SW 1271 (cell line): ENCODE data around the gene DEAF1.

Experiments used
- DNase-seq, 2 experiments: peaks; one replicate each; lab custom pipeline; 2025; lab: John Stamatoyannopoulos, UW

Gene DEAF1

GRCh38 chr11:721247-721740 lies 26.3 kb upstream of the DEAF1 start:
- DNase-seq, result no peak

GRCh38 chr11:720642-721246 lies 25.7 kb upstream of the DEAF1 start:
- no peak for DNase-seq

- DNase-seq, result no peak
Measured at GRCh38 chr11:720017-720641, 25.1 kb upstream of the DEAF1 start.

GRCh38 chr11:719214-720016 lies 24.4 kb upstream of the DEAF1 start:
- DNase-seq, result no peak

- no peak for DNase-seq
Measured at GRCh38 chr11:714436-714835, 19.4 kb upstream of the DEAF1 start.

- no peak for DNase-seq
Measured at GRCh38 chr11:709109-709997, 14.3 kb upstream of the DEAF1 start.

- no peak for DNase-seq
Measured at GRCh38 chr11:708511-708910, 13.5 kb upstream of the DEAF1 start.

- peak in 1 of 2 experiments; percentile 13 for DNase-seq
Measured at GRCh38 chr11:707817-708420, 12.9 kb upstream of the DEAF1 start.

- DNase-seq, result peak in 1 of 2 experiments; percentile 32
Measured at GRCh38 chr11:706957-707816, 12.2 kb upstream of the DEAF1 start.

GRCh38 chr11:706439-706956 lies 11.5 kb upstream of the DEAF1 start:
- DNase-seq, result no peak

- DNase-seq, result no peak
Measured at GRCh38 chr11:705646-706438, 10.8 kb upstream of the DEAF1 start, which contains the start of gene EPS8L2. Gene EPS8L2, plus strand, starts transcription at chr11:706231. Its CDS starts 3,177 bp downstream, at chr11:709408.

- DNase-seq, result no peak
Measured at GRCh38 chr11:704781-705645, 10.0 kb upstream of the DEAF1 start.

- no peak for DNase-seq
Measured at GRCh38 chr11:704228-704674, 9.2 kb upstream of the DEAF1 start.

GRCh38 chr11:703506-703905 lies 8.5 kb upstream of the DEAF1 start:
- no peak for DNase-seq

GRCh38 chr11:702462-703461 lies 7.7 kb upstream of the DEAF1 start:
- DNase-seq, result peak in 1 of 2 experiments; percentile 61

GRCh38 chr11:701741-702461 lies 6.9 kb upstream of the DEAF1 start:
- DNase-seq, result no peak
